ENCODE measurements around the gene CDCA4.

Gene CDCA4

GRCh38 chr14:105014631-105015030, 6.3 kb downstream of the CDCA4 start:
- peak overlapping the region; percentile 37 for H3K27ac ChIP-seq
- no peak for TF ChIP-seq CTCF (conservative IDR thresholded peaks at IDR 0.05)

GRCh38 chr14:105014032-105014431, 6.9 kb downstream of the CDCA4 start:
- TF ChIP-seq CTCF (conservative IDR thresholded peaks at IDR 0.05), result no peak
- peak overlapping the region; percentile 37 for H3K27ac ChIP-seq

- H3K27ac ChIP-seq, result peak overlapping the region; percentile 37
- no peak; the same call in 1 of the 2 replicates for TF ChIP-seq CTCF (conservative IDR thresholded peaks at IDR 0.05)
Observed at GRCh38 chr14:105013150-105013785, 7.6 kb downstream of the CDCA4 start.

GRCh38 chr14:105012171-105012985, 8.5 kb downstream of the CDCA4 start:
- TF ChIP-seq CTCF (conservative IDR thresholded peaks at IDR 0.05), result peak; percentile 67
- H3K27ac ChIP-seq, result peak overlapping the region; percentile 37; the same call in 1 of the 2 replicates

GRCh38 chr14:105011312-105011990, 9.4 kb downstream of the CDCA4 start:
- no peak for TF ChIP-seq CTCF (conservative IDR thresholded peaks at IDR 0.05)
- no peak overlapping the region for H3K27ac ChIP-seq

- TF ChIP-seq CTCF (conservative IDR thresholded peaks at IDR 0.05), result no peak
- no peak overlapping the region for H3K27ac ChIP-seq
Observed at GRCh38 chr14:105010891-105011291, 10.0 kb downstream of the CDCA4 start.

- H3K27ac ChIP-seq, result no peak overlapping the region
- no peak for TF ChIP-seq CTCF (conservative IDR thresholded peaks at IDR 0.05)
Observed at GRCh38 chr14:105010106-105010505, 10.8 kb downstream of the CDCA4 start.

Measured in VCaP (cell line).